Colonic mucosa (tissue), 4 donors: ENCODE measurements around the gene TMEM59. TPM values are rescaled to one million over a fixed set of nuclear protein-coding genes. Genes with fewer than 3 reads are reported as not detected.
"Not testable (repeated sequence)": the region's sequence is repeated elsewhere in the genome, so short reads cannot be mapped to it uniquely, and the experiment has no call there.

Experiments used
- DNase-seq: peaks from one replicate; pipeline ENCODE4 v3.0.0-alpha.2; 2020
- H3K27ac ChIP-seq: fragments of 200-600 bp; one replicate; pipeline ENCODE4 v1.8.0; 2021
- H3K27me3 ChIP-seq: fragments of 200-600 bp; one replicate; pipeline ENCODE4 v1.8.0; 2021
- H3K36me3 ChIP-seq: fragments of 200-600 bp; one replicate; pipeline ENCODE4 v1.8.0; 2021
- H3K4me1 ChIP-seq: fragments of 200-600 bp; one replicate; pipeline ENCODE4 v1.8.0; 2021; ENCODE audit warnings: mild to moderate bottlenecking
- H3K4me3 ChIP-seq: fragments of 200-600 bp; one replicate; pipeline ENCODE4 v1.8.0; 2021
- H3K9ac ChIP-seq, 2 donors: one replicate each; pipeline ENCODE4 v1.7.0; 2013; ENCODE audit warnings: control low read depth in 2 of 2, low read depth in 2 of 2, low read length in 2 of 2
- H3K9me3 ChIP-seq: fragments of 200-600 bp; one replicate; pipeline ENCODE4 v1.8.0; 2021
- CTCF ChIP-seq: fragments of 200-600 bp; IDR thresholded peaks from one replicate; pipeline ENCODE4 v1.8.0; 2022; ENCODE audit warnings: antibody characterized with exemption, mild to moderate bottlenecking
- intact Hi-C: fragments of 100-400 bp; cut with DNase I; formaldehyde crosslinking; loops from one replicate; pipeline ENCODE4 v1.14.1; 2022
- total RNA-seq, 2 donors: library from RNA; stranded (reverse); fragmentation: NEBNext Ultra II Directional in 1 of 2; extraction: Animal tissue kit (Norgen Biotek cat#: 25700) in 1 of 2; gene quantifications; one replicate each; pipeline ENCODE4 v1.2.1, GENCODE V29; 2021
- donor health status: healthy.
- donor health status: DM: no; HTN: no; CAD: no.
- donor health status: DM: no; HTN: no; CAD: no.

The TMEM59 gene
- total RNA-seq, 2 donors from 2014 or later = 470 to 887 TPM

- intact Hi-C loops = no loop called here
- Histone ChIP-seq H3K9me3 (no peaks in the 10 kb centered on the region), H3K4me1 (no peaks in the 10 kb centered on the region), H3K9ac (no peak overlapping the region), H3K27me3 (no peaks in the 10 kb centered on the region), H3K27ac (no peak overlapping the region), H3K4me3 (no peak overlapping the region), H3K36me3 (no peaks in the 10 kb centered on the region)
- DNase-seq = no peak
- no peak for TF ChIP-seq CTCF
Measured at GRCh38 chr1:54002544-54003248, 50.3 kb downstream of the TMEM59 start.

GRCh38 chr1:54001591-54001990, 51.4 kb downstream of the TMEM59 start:
- H3K27ac ChIP-seq = no peak overlapping the region
- no peak for DNase-seq

GRCh38 chr1:53999920-54000319, 53.1 kb downstream of the TMEM59 start:
- H3K27ac ChIP-seq = no peak overlapping the region
- H3K36me3 ChIP-seq = no peaks in the 10 kb centered on the region
- H3K4me3 ChIP-seq = no peak overlapping the region
- H3K4me1 ChIP-seq = no peaks in the 10 kb centered on the region
- intact Hi-C loops = no loop called here
- TF ChIP-seq CTCF = no peak
- H3K9me3 ChIP-seq = no peaks in the 10 kb centered on the region
- H3K27me3 ChIP-seq = no peaks in the 10 kb centered on the region
- no peak overlapping the region for H3K9ac ChIP-seq
- no peak for DNase-seq

More at GRCh38 chr1:54001591-54001990, 51.4 kb downstream of the TMEM59 start:
- intact Hi-C loops = no loop called here
- H3K36me3 ChIP-seq = no peaks in the 10 kb centered on the region
- no peaks in the 10 kb centered on the region for H3K27me3 ChIP-seq
- no peaks in the 10 kb centered on the region for H3K4me1 ChIP-seq
- no peak for TF ChIP-seq CTCF
- H3K9me3 ChIP-seq = no peaks in the 10 kb centered on the region
- H3K4me3 ChIP-seq = no peak overlapping the region
- H3K9ac ChIP-seq = no peak overlapping the region

GRCh38 chr1:53998223-53998622, 54.8 kb downstream of the TMEM59 start:
- H3K4me1 ChIP-seq = no peaks in the 10 kb centered on the region
- intact Hi-C loops = no loop called here
- DNase-seq = no peak

GRCh38 chr1:53995683-53996082, 57.3 kb downstream of the TMEM59 start:
- no peaks in the 10 kb centered on the region for H3K4me1 ChIP-seq
- intact Hi-C loops = no loop called here

More at GRCh38 chr1:53998223-53998622, 54.8 kb downstream of the TMEM59 start:
- no peaks in the 10 kb centered on the region for H3K9me3 ChIP-seq
- no peaks in the 10 kb centered on the region for H3K27me3 ChIP-seq
- no peak overlapping the region for H3K4me3 ChIP-seq
- no peak overlapping the region for H3K9ac ChIP-seq
- TF ChIP-seq CTCF = no peak
- H3K36me3 ChIP-seq = no peaks in the 10 kb centered on the region
- H3K27ac ChIP-seq = no peak overlapping the region

GRCh38 chr1:53994516-53994915, 58.5 kb downstream of the TMEM59 start:
- H3K27me3 ChIP-seq, H3K27ac ChIP-seq, H3K36me3 ChIP-seq, intact Hi-C loops, H3K4me1 ChIP-seq, H3K9ac ChIP-seq, H3K4me3 ChIP-seq, H3K9me3 ChIP-seq, DNase-seq: not testable (repeated sequence)

More at GRCh38 chr1:53995683-53996082, 57.3 kb downstream of the TMEM59 start:
- H3K27ac ChIP-seq = no peak overlapping the region
- H3K9ac ChIP-seq = no peak overlapping the region
- H3K4me3 ChIP-seq = no peak overlapping the region
- no peak for TF ChIP-seq CTCF
- no peaks in the 10 kb centered on the region for H3K9me3 ChIP-seq
- no peaks in the 10 kb centered on the region for H3K27me3 ChIP-seq
- no peak for DNase-seq
- H3K36me3 ChIP-seq = no peaks in the 10 kb centered on the region
